Right cardiac atrium (tissue), 5 donors: ENCODE data around the gene TUBB1. TPM values are rescaled to one million over a fixed set of nuclear protein-coding genes. Genes with fewer than 3 reads are reported as not detected.

Source experiments
- ATAC-seq, 2 donors: fragments of 200-7000 bp; cut with Tn5 transposase; one replicate each; pipeline versions ENCODE4 v1.8.0 to v1.9.1; 2020; ENCODE audit warnings: moderate library complexity in 2 of 2, mild to moderate bottlenecking in 1 of 2
- DNase-seq, 3 donors: peaks; one replicate each; pipeline ENCODE4 v3.0.0-alpha.2; 2020
- H3K27ac ChIP-seq: one replicate; pipeline ENCODE4 v1.5.1; 2013; ENCODE audit warnings: mild to moderate bottlenecking, low read length, control low read depth, moderate library complexity
- H3K27me3 ChIP-seq: one replicate; pipeline ENCODE4 v1.6.1; 2013; ENCODE audit not compliant: control insufficient read depth, insufficient read depth
- H3K4me1 ChIP-seq: one replicate; pipeline ENCODE4 v1.6.1; 2013; ENCODE audit warnings: low read length; ENCODE audit not compliant: control insufficient read depth, insufficient read depth
- H3K4me3 ChIP-seq: one replicate; pipeline ENCODE4 v1.5.1; 2013; ENCODE audit warnings: low read length, control low read depth
- H3K9me3 ChIP-seq: one replicate; pipeline ENCODE4 v1.6.1; 2013; ENCODE audit warnings: low read length; ENCODE audit not compliant: control insufficient read depth
- WGBS: extraction: QIAGEN DNeasy Blood & Tissue Kit; methylation state at CpG from one replicate; pipeline ENCODE4 v1.1.7; 2013; 5-methylcytosine and 5-hydroxymethylcytosine counted together
- intact Hi-C, 4 donors: fragments of 100-400 bp; cut with DNase I; formaldehyde crosslinking; loops; one replicate each; pipeline versions ENCODE4 v1.11.0 to v1.14.0; 2022 to 2023
- polyA plus RNA-seq: library from polyadenylated mRNA; stranded (reverse); fragments of 200-250 nt; gene quantifications from one replicate; pipeline ENCODE4 v1.2.3, GENCODE V29; 2013
- total RNA-seq, 4 donors: library from RNA; stranded (reverse); fragmentation: NEBNext Ultra II Directional; extraction: Animal tissue kit (Norgen Biotek cat#: 25700); gene quantifications; one replicate each; pipeline ENCODE4 v1.2.1, GENCODE V29; 2021
- donor health status: healthy with polysubstance abuse.
- donor health status: DM: no; HTN: yes; CAD: no.
- donor health status: DM: no; HTN: no; CAD: no.
- donor health status: DM: no; HTN: yes; CAD: no; lungs with severe emphysema.
- donor health status: DM: yes; HTN: yes; CAD: no.

Gene TUBB1
- total and polyA plus RNA-seq, 5 donors, result 0.09 to 0.17 (median 0.12) TPM; not detected in 1

DNA sequence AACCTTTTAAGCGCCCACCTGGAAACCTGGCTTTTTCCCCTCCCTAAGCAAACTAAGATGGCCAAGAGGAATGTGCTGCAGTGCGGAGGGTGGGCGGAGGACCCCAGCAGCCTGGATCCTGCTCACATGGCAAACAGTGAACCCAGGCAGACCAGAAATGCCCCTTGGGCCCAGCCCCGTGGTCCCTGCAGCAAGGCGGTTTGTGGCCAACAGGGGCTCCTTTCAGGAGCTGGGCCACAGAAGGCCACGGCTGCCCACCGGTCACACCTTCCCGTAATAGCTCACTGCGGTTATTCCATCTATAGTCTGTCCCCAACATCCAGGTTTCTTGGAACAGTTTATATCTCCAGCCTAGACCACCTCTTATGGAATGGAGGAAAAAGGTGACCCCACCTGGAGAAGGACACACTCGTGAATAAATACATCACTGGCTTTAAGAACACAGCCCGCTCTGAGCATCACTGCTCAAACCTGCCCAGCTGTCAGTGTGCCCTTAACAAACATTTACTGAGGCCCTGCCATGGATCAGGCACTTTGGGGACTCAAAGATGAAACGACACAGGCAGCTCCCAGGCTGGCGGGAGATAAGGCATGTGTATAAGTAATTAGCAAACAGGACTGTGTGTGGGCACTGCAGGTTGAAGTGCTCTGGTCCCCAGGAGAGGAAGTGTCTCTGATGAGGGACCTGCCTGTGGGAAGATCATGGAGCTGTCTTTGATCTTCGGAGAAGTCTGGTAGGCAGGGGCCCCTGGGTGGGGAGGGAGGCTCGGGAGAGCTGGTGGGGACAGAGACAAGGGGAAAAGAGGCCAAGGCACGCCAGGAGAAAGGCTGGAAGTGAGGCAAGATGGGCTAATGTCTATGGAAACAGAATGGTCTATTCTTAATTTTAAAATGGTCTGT, 3.2 kb upstream of the TUBB1 start:
- ATAC-seq (no peak), DNase-seq (no peak)
- intact Hi-C loops, result loop anchor here in 1 of 4 donors (10.0 kb wide), 1 partner anchor 121 kb away; no protein-coding TSS in a partner anchor
- Histone ChIP-seq H3K27me3 (no peaks in the 10 kb centered on the region), H3K4me1 (peaks cover 10% of the 10 kb centered on the region), H3K9me3 (no peaks in the 10 kb centered on the region), H3K4me3 (no peak overlapping the region), H3K27ac (no peak overlapping the region)
- 76% methylated on average over 16 of the region's 16 CpGs for WGBS

DNA sequence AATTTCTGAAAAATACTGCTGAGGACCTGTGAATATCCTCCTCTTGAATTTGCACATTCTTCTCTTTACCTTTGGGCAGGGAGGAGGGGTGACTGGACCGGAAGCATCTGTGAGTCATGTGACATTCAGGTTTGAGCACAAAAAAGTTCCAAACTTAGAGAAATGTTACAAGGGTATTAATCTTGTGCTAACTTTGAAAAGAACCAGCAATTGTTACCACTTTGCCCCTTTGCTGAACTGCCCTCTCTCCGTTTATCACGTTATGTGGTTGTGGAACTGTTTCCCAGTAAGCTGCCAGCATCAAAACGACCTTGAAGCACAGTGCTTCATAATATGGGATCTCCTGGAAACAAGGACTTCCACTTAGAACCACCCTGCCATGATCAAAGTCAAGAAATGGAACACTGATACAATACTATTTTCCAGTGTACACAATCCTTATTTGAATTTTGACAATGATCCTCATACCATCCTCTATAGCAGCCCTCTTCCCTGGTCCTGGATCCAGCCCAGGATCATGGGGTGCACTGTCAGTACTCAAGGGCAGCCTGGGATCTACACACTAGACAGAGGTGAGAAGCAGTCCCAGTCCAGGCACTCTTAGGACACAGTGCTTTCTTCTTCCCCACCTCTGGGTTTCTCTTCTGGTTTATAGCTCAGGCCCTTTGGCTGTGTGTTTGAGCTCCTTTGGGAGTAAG, 2.3 kb upstream of the TUBB1 start:
- Histone ChIP-seq H3K27me3 (no peaks in the 10 kb centered on the region), H3K4me1 (peaks cover 7% of the 10 kb centered on the region), H3K27ac (peak overlapping the region; percentile 38), H3K4me3 (no peak overlapping the region), H3K9me3 (no peaks in the 10 kb centered on the region)
- intact Hi-C loops, result loop anchor here in 1 of 4 donors (10.0 kb wide), 1 partner anchor 122 kb away; no protein-coding TSS in a partner anchor
- peak in 1 of 2 donors; percentile 25 for ATAC-seq
- 44% methylated on average over 4 of the region's 4 CpGs for WGBS
- DNase-seq, result no peak

- no peaks in the 10 kb centered on the region for H3K27me3 ChIP-seq
- H3K27ac ChIP-seq, result peak overlapping the region; percentile 38
- ATAC-seq, result no peak
- H3K4me1 ChIP-seq, result peaks cover 7% of the 10 kb centered on the region
- 91% methylated on average over 16 of the region's 16 CpGs for WGBS
- intact Hi-C loops, result loop anchor here in 1 of 4 donors (10.0 kb wide), 1 partner anchor 123 kb away; no protein-coding TSS in a partner anchor
- DNase-seq, result no peak
- H3K4me3 ChIP-seq, result no peak overlapping the region
- no peaks in the 10 kb centered on the region for H3K9me3 ChIP-seq
These were observed 1.6 kb upstream of the TUBB1 start for GRCh38 chr20:59017493-59018231.

DNA sequence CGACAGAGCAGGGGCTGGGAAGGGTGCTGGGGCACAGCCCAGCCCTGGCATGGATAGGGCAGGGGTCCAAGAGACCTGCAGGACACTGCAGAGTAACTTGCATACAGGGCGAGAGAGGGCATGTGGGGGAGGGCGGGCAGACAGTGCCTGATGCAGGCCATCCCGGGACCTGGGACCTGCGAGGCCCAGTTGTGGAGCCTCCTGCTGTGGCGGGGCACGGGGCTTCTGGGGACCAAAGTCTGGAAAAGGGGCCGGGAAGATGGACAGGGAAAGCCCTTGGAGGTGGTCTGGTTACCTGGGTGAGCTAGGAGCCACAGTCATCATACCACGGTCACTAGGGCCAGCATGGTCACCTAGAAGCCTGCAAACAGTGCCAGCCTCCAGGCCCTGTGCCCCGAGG, 412 bp upstream of the TUBB1 start:
- intact Hi-C loops, result loop anchor here in 1 of 4 donors (10.0 kb wide), 1 partner anchor 124 kb away; no protein-coding TSS in a partner anchor
- 95% methylated on average over 10 of the region's 10 CpGs for WGBS
- no peaks in the 10 kb centered on the region for H3K9me3 ChIP-seq
- H3K27ac ChIP-seq, result no peak overlapping the region
- H3K4me1 ChIP-seq, result peaks cover 7% of the 10 kb centered on the region
- no peak overlapping the region for H3K4me3 ChIP-seq
- no peak for ATAC-seq
- no peaks in the 10 kb centered on the region for H3K27me3 ChIP-seq
- DNase-seq, result peak in 1 of 3 donors; percentile 50

- Histone ChIP-seq H3K4me1 (no peaks in the 10 kb centered on the region), H3K27me3 (no peaks in the 10 kb centered on the region), H3K27ac (no peak overlapping the region), H3K4me3 (no peak overlapping the region), H3K9me3 (no peaks in the 10 kb centered on the region)
- 46% methylated on average over 5 of the region's 5 CpGs for WGBS
- DNase-seq (no peak), ATAC-seq (no peak)
- intact Hi-C loops, result no loop called here
These were observed 1.8 kb downstream of the TUBB1 start for GRCh38 chr20:59020938-59021551.

- Histone ChIP-seq H3K4me1 (no peaks in the 10 kb centered on the region), H3K9me3 (no peaks in the 10 kb centered on the region), H3K4me3 (no peak overlapping the region), H3K27me3 (no peaks in the 10 kb centered on the region), H3K27ac (no peak overlapping the region)
- ATAC-seq (no peak), DNase-seq (peak in 1 of 3 donors; percentile 54)
- intact Hi-C loops, result no loop called here
- WGBS, result 95% methylated on average over 15 of the region's 15 CpGs
These were observed 3.5 kb downstream of the TUBB1 start for GRCh38 chr20:59022754-59023153.

- no peaks in the 10 kb centered on the region for H3K4me1 ChIP-seq
- intact Hi-C loops, result no loop called here
- H3K9me3 ChIP-seq, result no peaks in the 10 kb centered on the region
- DNase-seq (no peak), ATAC-seq (peak; percentile 8 to 28)
- no peak overlapping the region for H3K27ac ChIP-seq
- H3K4me3 ChIP-seq, result no peak overlapping the region
- WGBS, result 93% methylated on average over 13 of the region's 13 CpGs
- no peaks in the 10 kb centered on the region for H3K27me3 ChIP-seq
These were observed 4.4 kb downstream of the TUBB1 start for GRCh38 chr20:59023616-59024015.

DNA sequence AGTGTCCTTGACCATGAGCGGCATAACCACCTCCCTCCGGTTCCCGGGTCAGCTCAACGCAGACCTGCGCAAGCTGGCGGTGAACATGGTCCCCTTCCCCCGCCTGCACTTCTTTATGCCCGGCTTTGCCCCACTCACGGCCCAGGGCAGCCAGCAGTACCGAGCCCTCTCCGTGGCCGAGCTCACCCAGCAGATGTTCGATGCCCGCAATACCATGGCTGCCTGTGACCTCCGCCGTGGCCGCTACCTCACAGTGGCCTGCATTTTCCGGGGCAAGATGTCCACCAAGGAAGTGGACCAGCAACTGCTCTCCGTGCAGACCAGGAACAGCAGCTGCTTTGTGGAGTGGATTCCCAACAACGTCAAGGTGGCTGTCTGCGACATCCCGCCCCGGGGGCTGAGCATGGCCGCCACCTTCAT, 4.9 kb downstream of the TUBB1 start:
- peaks cover 4% of the 10 kb centered on the region for H3K4me1 ChIP-seq
- no peak overlapping the region for H3K4me3 ChIP-seq
- H3K27me3 ChIP-seq, result no peaks in the 10 kb centered on the region
- ATAC-seq (peak; percentile 9 to 18), DNase-seq (no peak)
- H3K27ac ChIP-seq, result no peak overlapping the region
- intact Hi-C loops, result no loop called here
- 96% methylated on average over 24 of the region's 24 CpGs for WGBS
- H3K9me3 ChIP-seq, result no peaks in the 10 kb centered on the region

GRCh38 chr20:59025086-59025485, 5.9 kb downstream of the TUBB1 start:
- ATAC-seq (no peak), DNase-seq (no peak)
- Histone ChIP-seq H3K4me3 (no peak overlapping the region), H3K27ac (no peak overlapping the region), H3K4me1 (peaks cover 4% of the 10 kb centered on the region), H3K9me3 (no peaks in the 10 kb centered on the region), H3K27me3 (no peaks in the 10 kb centered on the region)
- intact Hi-C loops, result no loop called here
- 50% methylated on average over 2 of the region's 2 CpGs for WGBS

GRCh38 chr20:59025511-59025910, 6.3 kb downstream of the TUBB1 start:
- Histone ChIP-seq H3K4me1 (peaks cover 4% of the 10 kb centered on the region), H3K27me3 (no peaks in the 10 kb centered on the region), H3K9me3 (no peaks in the 10 kb centered on the region), H3K4me3 (no peak overlapping the region), H3K27ac (no peak overlapping the region)
- ATAC-seq (no peak), DNase-seq (no peak)
- WGBS, result 91% methylated on average over 4 of the region's 4 CpGs
- intact Hi-C loops, result no loop called here
